ENCODE data around the gene MORC4.
A peak's percentile ranks its signal among the peaks of the same experiment; 100 is the strongest.

Gene MORC4

DNA sequence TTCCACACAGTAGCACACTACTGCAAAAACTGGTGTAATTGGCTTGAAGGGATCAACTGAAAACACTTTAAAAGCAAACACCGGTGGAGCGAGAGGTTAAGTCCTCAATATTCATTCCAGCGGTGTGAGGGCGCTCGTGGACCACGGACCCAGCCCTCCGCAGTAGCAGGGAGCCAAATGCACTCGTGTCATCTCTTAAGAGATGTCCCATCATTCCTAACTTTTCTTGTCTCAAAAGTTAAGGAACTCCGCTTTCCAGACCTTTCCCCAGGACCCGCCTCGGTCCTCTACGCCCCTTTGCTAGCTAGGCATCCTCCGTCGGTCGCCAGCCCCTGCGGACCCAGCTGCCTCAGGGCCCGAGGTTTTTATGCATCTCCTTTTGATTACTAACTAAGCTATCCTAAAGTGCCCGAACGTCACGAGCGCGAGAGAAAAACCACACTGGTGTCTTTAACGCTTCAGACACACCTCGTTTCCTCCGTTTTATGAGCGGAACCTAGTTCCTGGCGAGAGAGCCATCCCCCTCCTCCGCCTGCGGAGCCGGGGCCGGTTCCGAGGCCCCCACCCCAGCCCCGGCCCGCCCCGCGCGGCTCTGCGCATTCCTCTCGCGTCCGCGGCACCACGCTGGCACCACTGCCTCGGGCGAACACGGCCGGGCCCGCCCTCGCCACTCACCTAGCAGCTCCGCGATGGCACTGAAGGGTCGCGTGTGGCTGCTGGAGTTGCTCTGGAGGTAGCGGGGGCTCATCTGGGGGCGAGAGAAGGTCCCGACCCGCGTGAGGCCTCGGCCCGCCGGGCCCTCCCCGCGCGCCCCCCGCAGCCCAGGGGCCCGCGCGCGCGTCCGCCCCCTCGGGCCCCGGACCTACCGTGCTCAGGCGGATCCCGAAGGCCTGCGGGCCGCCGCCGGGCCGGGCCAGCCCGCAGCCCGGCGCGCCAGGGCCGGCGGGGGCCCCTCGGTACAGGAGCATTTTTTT is 723 bp downstream of the MORC4 start:
- TF ChIP-seq, protein P1, sequence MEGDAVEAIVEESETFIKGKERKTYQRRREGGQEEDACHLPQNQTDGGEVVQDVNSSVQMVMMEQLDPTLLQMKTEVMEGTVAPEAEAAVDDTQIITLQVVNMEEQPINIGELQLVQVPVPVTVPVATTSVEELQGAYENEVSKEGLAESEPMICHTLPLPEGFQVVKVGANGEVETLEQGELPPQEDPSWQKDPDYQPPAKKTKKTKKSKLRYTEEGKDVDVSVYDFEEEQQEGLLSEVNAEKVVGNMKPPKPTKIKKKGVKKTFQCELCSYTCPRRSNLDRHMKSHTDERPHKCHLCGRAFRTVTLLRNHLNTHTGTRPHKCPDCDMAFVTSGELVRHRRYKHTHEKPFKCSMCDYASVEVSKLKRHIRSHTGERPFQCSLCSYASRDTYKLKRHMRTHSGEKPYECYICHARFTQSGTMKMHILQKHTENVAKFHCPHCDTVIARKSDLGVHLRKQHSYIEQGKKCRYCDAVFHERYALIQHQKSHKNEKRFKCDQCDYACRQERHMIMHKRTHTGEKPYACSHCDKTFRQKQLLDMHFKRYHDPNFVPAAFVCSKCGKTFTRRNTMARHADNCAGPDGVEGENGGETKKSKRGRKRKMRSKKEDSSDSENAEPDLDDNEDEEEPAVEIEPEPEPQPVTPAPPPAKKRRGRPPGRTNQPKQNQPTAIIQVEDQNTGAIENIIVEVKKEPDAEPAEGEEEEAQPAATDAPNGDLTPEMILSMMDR (IDR thresholded peaks at IDR 0.05; ENCODE audit: low read depth, low read length, missing control alignments), result peak; percentile 52
- no peak for DNase-seq (ENCODE audit: low read depth)
- peak overlapping the region; percentile 47 for H3K4me3 ChIP-seq (ENCODE audit: low read depth, low read length)

- TF ChIP-seq, protein P1 (IDR thresholded peaks at IDR 0.05; ENCODE audit: low read depth, low read length, missing control alignments), result no peak
- DNase-seq (ENCODE audit: low read depth), result no peak
- H3K4me3 ChIP-seq (ENCODE audit: low read depth, low read length), result no peak overlapping the region
Measured at GRCh38 chrX:106997611-106998010, 2.4 kb downstream of the MORC4 start.

GRCh38 chrX:106995678-106996077 is 4.3 kb downstream of the MORC4 start:
- no peak overlapping the region for H3K4me3 ChIP-seq (ENCODE audit: low read depth, low read length)
- no peak for DNase-seq (ENCODE audit: low read depth)
- TF ChIP-seq, protein P1 (IDR thresholded peaks at IDR 0.05; ENCODE audit: low read depth, low read length, missing control alignments), result no peak

DNA sequence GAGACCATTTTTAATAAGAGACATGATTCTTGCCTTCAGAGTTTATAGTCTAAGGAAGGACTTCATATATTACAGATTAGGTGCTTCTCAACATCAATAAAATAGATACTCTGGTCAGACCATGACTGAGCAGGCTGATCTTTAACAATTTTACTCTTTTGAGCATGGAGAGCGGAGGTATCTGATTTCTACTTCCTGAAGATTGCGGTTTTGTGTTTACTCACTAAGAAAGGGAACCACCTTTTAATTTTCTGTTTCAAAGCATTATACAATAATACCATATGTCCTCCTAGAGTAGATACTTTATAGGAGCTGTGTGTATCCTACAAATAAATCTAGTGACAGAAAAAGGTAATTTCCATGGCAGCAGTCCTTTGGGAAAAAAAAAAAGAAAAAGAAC is 12.5 kb downstream of the MORC4 start:
- H3K4me3 ChIP-seq (ENCODE audit: low read depth, low read length), result no peak overlapping the region
- DNase-seq (ENCODE audit: low read depth), result no peak
- TF ChIP-seq, protein P1 (IDR thresholded peaks at IDR 0.05; ENCODE audit: low read depth, low read length, missing control alignments), result no peak

GRCh38 chrX:106980952-106981626 is 18.9 kb downstream of the MORC4 start:
- TF ChIP-seq, protein P1 (IDR thresholded peaks at IDR 0.05; ENCODE audit: low read depth, low read length, missing control alignments), result no peak
- no peak overlapping the region for H3K4me3 ChIP-seq (ENCODE audit: low read depth, low read length)
- DNase-seq (ENCODE audit: low read depth), result no peak

DNA sequence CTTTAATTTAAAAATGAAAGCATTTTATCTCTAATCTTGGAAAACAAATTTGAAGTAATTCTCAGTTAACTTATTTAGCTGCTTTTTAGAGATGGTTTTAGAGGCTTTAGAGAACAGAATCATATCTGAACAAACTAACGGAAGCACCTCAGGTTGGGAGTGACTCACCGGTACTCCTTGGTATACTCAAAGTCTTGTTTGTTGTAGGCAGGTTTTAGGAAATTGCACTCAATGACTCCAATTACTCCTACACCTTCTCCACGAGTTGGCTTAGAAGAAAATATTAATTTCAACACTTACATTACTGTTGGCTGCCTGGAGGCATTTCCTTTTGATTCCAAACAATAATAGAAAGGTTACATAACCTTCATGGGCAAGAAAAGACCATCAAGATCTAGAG is 23.6 kb downstream of the MORC4 start:
- no peak overlapping the region for H3K4me3 ChIP-seq (ENCODE audit: low read depth, low read length)
- TF ChIP-seq, protein P1 (IDR thresholded peaks at IDR 0.05; ENCODE audit: low read depth, low read length, missing control alignments), result no peak
- DNase-seq (ENCODE audit: low read depth), result no peak

All from GM12864 (cell line).